Sigmoid colon (tissue), 7 donors: Measurements from ENCODE around the gene LEUTX. TPM values are rescaled to one million over a fixed set of nuclear protein-coding genes. Genes with fewer than 3 reads are reported as not detected.
"Not testable (repeated sequence)": the region's sequence is repeated elsewhere in the genome, so short reads cannot be mapped to it uniquely, and the experiment has no call there.

Experiments
- DNase-seq: peaks from one replicate; pipeline ENCODE4 v3.0.0-alpha.2; 2019
- H3K27ac ChIP-seq, 4 donors: fragments of 200-600 bp; sonication (generic); one replicate each; pipeline ENCODE4 v1.5.1; 2016 to 2019; ENCODE audit warnings: mild to moderate bottlenecking in 1 of 4
- H3K27me3 ChIP-seq, 3 donors: fragments of 200-600 bp; sonication (generic); one replicate each; pipeline ENCODE4 v1.5.1; 2019; ENCODE audit warnings: mild to moderate bottlenecking in 1 of 3
- H3K36me3 ChIP-seq, 4 donors: fragments of 200-600 bp; sonication (generic); one replicate each; pipeline ENCODE4 v1.5.1; 2016 to 2019
- H3K4me1 ChIP-seq, 4 donors: fragments of 200-600 bp; sonication (generic); one replicate each; pipeline ENCODE4 v1.5.1; 2017 to 2019
- H3K4me3 ChIP-seq, 4 donors: fragments of 200-600 bp; sonication (generic); one replicate each; pipeline ENCODE4 v1.5.1; 2017 to 2019; ENCODE audit warnings: mild to moderate bottlenecking in 2 of 4, moderate library complexity in 1 of 4
- H3K9me3 ChIP-seq, 4 donors: fragments of 200-600 bp in 3 of 4; sonication (generic) in 3 of 4; one replicate each; pipeline versions ENCODE4 v1.5.1 to v1.6.1; 2013 to 2019
- CTCF ChIP-seq, 4 experiments: fragments of 450-650 bp in 3 of 4; fragments of 200-600 bp in 1 of 4; IDR thresholded peaks; one replicate each; pipeline ENCODE4 v1.5.1; 2016 to 2019; ENCODE audit warnings: antibody characterized with exemption in 4 of 4, mild to moderate bottlenecking in 3 of 4, moderate library complexity in 2 of 4
- EP300 ChIP-seq, 4 donors: sonication (generic); formaldehyde crosslinking; IDR thresholded peaks; one replicate each; pipeline ENCODE4 v1.6.1; 2017; ENCODE audit warnings: antibody characterized with exemption in 4 of 4
- POLR2A ChIP-seq, 2 donors: fragments of 450-650 bp; IDR thresholded peaks; one replicate each; pipeline ENCODE4 v1.6.1; 2016; ENCODE audit warnings: antibody characterized with exemption in 2 of 2, mild to moderate bottlenecking in 2 of 2, moderate library complexity in 2 of 2
- POLR2AphosphoS5 ChIP-seq, 4 donors: sonication (generic); formaldehyde crosslinking; IDR thresholded peaks; one replicate each; pipeline ENCODE4 v1.6.1; 2017; ENCODE audit warnings: antibody characterized with exemption in 4 of 4
- WGBS, 2 donors: extraction: QIAGEN DNeasy Blood & Tissue Kit; methylation state at CpG; one replicate each; pipeline ENCODE4 v1.1.7; 2013; 5-methylcytosine and 5-hydroxymethylcytosine counted together
- intact Hi-C: fragments of 100-400 bp; cut with DNase I; formaldehyde crosslinking; loops from one replicate; pipeline ENCODE4 v1.15.1; 2023
- polyA plus RNA-seq, 3 donors: library from polyadenylated mRNA; stranded (reverse); fragments of 200-250 nt; gene quantifications; one replicate each; pipeline ENCODE4 v1.2.3, GENCODE V29; 2013
- total RNA-seq, 4 donors: library from RNA; depleted of rRNA; stranded (reverse); fragments of >200 nt; gene quantifications; one replicate each; pipeline ENCODE4 v1.1.0, GENCODE V29; 2016
- donor health status: healthy with polysubstance abuse.
- donor health status: Bipolar disorder and iron deficiency.
- donor health status: healthy.

Gene LEUTX
- total and polyA plus RNA-seq, 7 donors: not detected

DNA sequence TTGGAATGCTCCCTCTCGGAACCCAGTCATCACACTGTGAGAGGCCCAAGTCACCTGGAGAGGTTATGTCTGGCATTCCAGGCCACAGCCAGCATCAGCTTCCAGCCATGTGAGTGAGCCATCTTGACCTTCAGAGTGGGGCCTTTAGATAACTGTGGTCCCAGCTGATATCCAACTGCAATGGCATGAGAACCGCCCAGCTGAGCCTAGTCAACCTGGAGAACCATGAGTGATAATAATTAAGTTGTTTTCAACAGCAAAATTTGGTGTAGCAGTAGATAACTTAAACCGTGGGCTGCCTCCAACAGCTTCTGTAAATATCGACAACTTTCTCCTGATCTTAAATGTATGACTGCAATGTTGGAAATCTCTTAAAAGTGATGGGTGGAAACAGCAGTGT lies 30.7 kb downstream of the LEUTX start:
- H3K27me3 ChIP-seq: no peaks in the 10 kb centered on the region
- TF ChIP-seq POLR2A (IDR thresholded peaks at IDR 0.05) (no peak), CTCF (IDR thresholded peaks at IDR 0.05) (no peak), EP300 (IDR thresholded peaks at IDR 0.05) (no peak), POLR2AphosphoS5 (IDR thresholded peaks at IDR 0.05) (no peak)
- H3K4me3 ChIP-seq: no peak overlapping the region
- no peak overlapping the region for H3K27ac ChIP-seq
- no peaks in the 10 kb centered on the region for H3K9me3 ChIP-seq
- H3K36me3 ChIP-seq: no peaks in the 10 kb centered on the region
- WGBS, 2 donors: 93% methylated on average over 4 of the region's 4 CpGs
- intact Hi-C loops: no loop called here
- H3K4me1 ChIP-seq: no peaks in the 10 kb centered on the region
- DNase-seq: no peak

DNA sequence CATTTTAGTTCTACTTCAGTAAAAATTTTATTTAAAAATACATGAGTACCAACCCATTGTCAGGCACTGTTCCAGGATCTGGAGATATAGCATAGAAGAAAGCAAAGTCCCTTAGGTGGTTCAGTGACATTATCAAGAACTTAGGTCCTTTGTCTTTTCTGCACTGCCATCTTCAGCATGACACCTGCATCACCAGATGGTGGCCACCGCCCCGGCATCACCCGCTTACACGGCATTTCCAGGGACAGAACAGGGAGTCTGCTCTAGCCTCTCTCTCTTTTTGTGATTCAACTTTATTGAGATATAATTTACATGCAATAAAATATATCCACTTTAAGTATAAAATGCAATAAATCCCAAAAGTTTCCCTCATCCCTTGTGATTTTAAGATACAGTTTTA lies 31.8 kb downstream of the LEUTX start:
- WGBS, 2 donors: 73 to 84% methylated on average over 4 of the region's 4 CpGs
- no peak for DNase-seq

GRCh38 chr19:39811064-39811463 lies 32.4 kb downstream of the LEUTX start:
- DNase-seq: no peak
- intact Hi-C loops: no loop called here
- Histone ChIP-seq H3K27me3 (no peaks in the 10 kb centered on the region), H3K36me3 (peaks cover 0 to 1% (median 0%) of the 10 kb centered on the region in 4 donors), H3K9me3 (no peaks in the 10 kb centered on the region), H3K4me1 (no peaks in the 10 kb centered on the region), H3K4me3 (no peak overlapping the region), H3K27ac (no peak overlapping the region)
- WGBS, 2 donors: 90% methylated on average over 4 of the region's 4 CpGs
- TF ChIP-seq EP300 (IDR thresholded peaks at IDR 0.05) (no peak), POLR2AphosphoS5 (IDR thresholded peaks at IDR 0.05) (no peak), CTCF (IDR thresholded peaks at IDR 0.05) (no peak), POLR2A (IDR thresholded peaks at IDR 0.05) (no peak)

More for the DNA sequence above, 31.8 kb downstream of the LEUTX start:
- no peak overlapping the region for H3K4me3 ChIP-seq
- H3K36me3 ChIP-seq: no peaks in the 10 kb centered on the region
- H3K4me1 ChIP-seq: no peaks in the 10 kb centered on the region
- H3K27me3 ChIP-seq: no peaks in the 10 kb centered on the region
- TF ChIP-seq POLR2A (IDR thresholded peaks at IDR 0.05) (no peak), POLR2AphosphoS5 (IDR thresholded peaks at IDR 0.05) (no peak)
- H3K27ac ChIP-seq: no peak overlapping the region
- no peaks in the 10 kb centered on the region for H3K9me3 ChIP-seq
- intact Hi-C loops: no loop called here

GRCh38 chr19:39813264-39813993 lies 34.8 kb downstream of the LEUTX start:
- TF ChIP-seq POLR2AphosphoS5 (IDR thresholded peaks at IDR 0.05): no peak
- Histone ChIP-seq H3K27me3 (no peaks in the 10 kb centered on the region), H3K36me3 (peaks cover 0 to 19% (median 0%) of the 10 kb centered on the region in 4 donors), H3K9me3 (no peaks in the 10 kb centered on the region), H3K27ac (no peak overlapping the region), H3K4me1 (no peaks in the 10 kb centered on the region), H3K4me3 (no peak overlapping the region)
- DNase-seq: no peak
- 82 to 87% methylated on average over 9 of the region's 9 CpGs for WGBS, 2 donors
- intact Hi-C loops: no loop called here

DNA sequence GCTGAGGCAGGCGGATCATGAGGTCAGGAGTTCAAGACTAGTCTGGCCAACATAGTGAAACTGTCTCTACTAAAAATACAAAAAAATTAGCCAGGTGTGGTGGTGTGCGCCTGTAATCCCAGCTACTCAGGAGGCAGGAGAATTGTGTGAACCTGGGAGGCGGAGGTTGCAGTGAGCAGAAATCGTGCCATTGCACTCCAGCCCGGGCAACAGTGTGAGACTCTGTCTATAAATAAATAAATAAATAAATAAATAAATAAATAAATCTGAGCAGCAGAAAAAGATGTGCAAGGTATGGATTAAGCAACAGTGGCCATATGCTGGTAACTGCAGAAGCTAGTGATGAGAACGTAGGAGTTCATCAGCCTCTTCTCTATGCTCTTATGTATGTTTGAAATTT lies 35.5 kb downstream of the LEUTX start:
- H3K27me3 ChIP-seq, H3K9me3 ChIP-seq, intact Hi-C loops, DNase-seq, H3K4me3 ChIP-seq, H3K27ac ChIP-seq, H3K4me1 ChIP-seq: not testable (repeated sequence)
- peaks cover 0 to 19% (median 0%) of the 10 kb centered on the region in 4 donors for H3K36me3 ChIP-seq
- 95% methylated on average over 6 of the region's 6 CpGs for WGBS, 2 donors

- no peak overlapping the region for H3K4me3 ChIP-seq
- peaks cover 0 to 19% (median 0%) of the 10 kb centered on the region in 4 donors for H3K36me3 ChIP-seq
- no peak for TF ChIP-seq EP300 (IDR thresholded peaks at IDR 0.05)
- TF ChIP-seq POLR2A (IDR thresholded peaks at IDR 0.05): no peak
- TF ChIP-seq CTCF (IDR thresholded peaks at IDR 0.05): no peak
- no peak for TF ChIP-seq POLR2AphosphoS5 (IDR thresholded peaks at IDR 0.05)
- no peak overlapping the region for H3K27ac ChIP-seq
- 88 to 92% methylated on average over 3 of the region's 3 CpGs for whole genome bisulfite sequencing, 2 donors
- no peaks in the 10 kb centered on the region for H3K27me3 ChIP-seq
- DNase-seq: no peak
- H3K9me3 ChIP-seq: no peaks in the 10 kb centered on the region
- no peaks in the 10 kb centered on the region for H3K4me1 ChIP-seq
- intact Hi-C loops: no loop called here
Measured at GRCh38 chr19:39814595-39814994, 35.9 kb downstream of the LEUTX start.
